ENCODE data around the gene NFKB2.

The NFKB2 gene

GRCh38 chr10:102395400-102396316 lies at the start of gene NFKB2:
Gene NFKB2, plus strand, starts transcription at chr10:102395705. Its CDS starts 255 bp downstream, at chr10:102395960.
- TF ChIP-seq GATA3 (IDR thresholded peaks at IDR 0.05; ENCODE audit: low read depth, low read length) (no peak), GATA2 (IDR thresholded peaks at IDR 0.05; ENCODE audit: low read depth, low read length) (no peak)

GRCh38 chr10:102347236-102347828 lies 48.2 kb upstream of the NFKB2 start:
- no peak for TF ChIP-seq GATA2 (IDR thresholded peaks at IDR 0.05; ENCODE audit: low read depth, low read length)
- TF ChIP-seq GATA3 (IDR thresholded peaks at IDR 0.05; ENCODE audit: low read depth, low read length): no peak

GRCh38 chr10:102352066-102352715 lies 43.3 kb upstream of the NFKB2 start:
- TF ChIP-seq GATA2 (IDR thresholded peaks at IDR 0.05; ENCODE audit: low read depth, low read length): no peak
- TF ChIP-seq GATA3 (IDR thresholded peaks at IDR 0.05; ENCODE audit: low read depth, low read length): no peak

- TF ChIP-seq GATA2 (IDR thresholded peaks at IDR 0.05; ENCODE audit: low read depth, low read length): no peak
- TF ChIP-seq GATA3 (IDR thresholded peaks at IDR 0.05; ENCODE audit: low read depth, low read length): no peak
These were observed 41.1 kb upstream of the NFKB2 start for GRCh38 chr10:102354451-102354850.

- TF ChIP-seq GATA2 (IDR thresholded peaks at IDR 0.05; ENCODE audit: low read depth, low read length): no peak
- TF ChIP-seq GATA3 (IDR thresholded peaks at IDR 0.05; ENCODE audit: low read depth, low read length): no peak
These were observed 36.7 kb upstream of the NFKB2 start for GRCh38 chr10:102358712-102359382.

GRCh38 chr10:102367441-102367840 lies 28.1 kb upstream of the NFKB2 start:
- TF ChIP-seq GATA2 (IDR thresholded peaks at IDR 0.05; ENCODE audit: low read depth, low read length) (no peak), GATA3 (IDR thresholded peaks at IDR 0.05; ENCODE audit: low read depth, low read length) (no peak)

GRCh38 chr10:102368077-102368476 lies 27.4 kb upstream of the NFKB2 start:
- TF ChIP-seq GATA2 (IDR thresholded peaks at IDR 0.05; ENCODE audit: low read depth, low read length) (no peak), GATA3 (IDR thresholded peaks at IDR 0.05; ENCODE audit: low read depth, low read length) (no peak)

- no peak for TF ChIP-seq GATA3 (IDR thresholded peaks at IDR 0.05; ENCODE audit: low read depth, low read length)
- TF ChIP-seq GATA2 (IDR thresholded peaks at IDR 0.05; ENCODE audit: low read depth, low read length): no peak
These were observed 24.2 kb upstream of the NFKB2 start for GRCh38 chr10:102371295-102371694.

- no peak for TF ChIP-seq GATA2 (IDR thresholded peaks at IDR 0.05; ENCODE audit: low read depth, low read length)
- no peak for TF ChIP-seq GATA3 (IDR thresholded peaks at IDR 0.05; ENCODE audit: low read depth, low read length)
These were observed 20.3 kb upstream of the NFKB2 start for GRCh38 chr10:102375250-102375649.

- TF ChIP-seq GATA3 (IDR thresholded peaks at IDR 0.05; ENCODE audit: low read depth, low read length): no peak
- no peak for TF ChIP-seq GATA2 (IDR thresholded peaks at IDR 0.05; ENCODE audit: low read depth, low read length)
These were observed 19.6 kb upstream of the NFKB2 start for GRCh38 chr10:102375867-102376266.

GRCh38 chr10:102376901-102377300 lies 18.6 kb upstream of the NFKB2 start:
- no peak for TF ChIP-seq GATA3 (IDR thresholded peaks at IDR 0.05; ENCODE audit: low read depth, low read length)
- TF ChIP-seq GATA2 (IDR thresholded peaks at IDR 0.05; ENCODE audit: low read depth, low read length): no peak

- TF ChIP-seq GATA2 (IDR thresholded peaks at IDR 0.05; ENCODE audit: low read depth, low read length) (no peak), GATA3 (IDR thresholded peaks at IDR 0.05; ENCODE audit: low read depth, low read length) (no peak)
These were observed 16.1 kb upstream of the NFKB2 start for GRCh38 chr10:102379383-102379782.

GRCh38 chr10:102381983-102382382 lies 13.5 kb upstream of the NFKB2 start:
- TF ChIP-seq GATA2 (IDR thresholded peaks at IDR 0.05; ENCODE audit: low read depth, low read length) (no peak), GATA3 (IDR thresholded peaks at IDR 0.05; ENCODE audit: low read depth, low read length) (no peak)

- TF ChIP-seq GATA3 (IDR thresholded peaks at IDR 0.05; ENCODE audit: low read depth, low read length) (no peak), GATA2 (IDR thresholded peaks at IDR 0.05; ENCODE audit: low read depth, low read length) (no peak)
These were observed 12.6 kb upstream of the NFKB2 start for GRCh38 chr10:102382871-102383270.
